Measurements from ENCODE around the gene DCDC1. TPM values are rescaled to one million over a fixed set of nuclear protein-coding genes. Genes with fewer than 3 reads are reported as not detected.
A peak's percentile ranks its signal among the peaks of the same experiment; 100 is the strongest.

The DCDC1 gene
- total RNA-seq, 1 donor from 2014 or later = 1.6 TPM

- peak; percentile 58 for DNase-seq (ENCODE audit: low spot score)
Measured at GRCh38 chr11:30914143-30914762, 455.3 kb downstream of the DCDC1 start.

- no peak for DNase-seq (ENCODE audit: low spot score)
Measured at GRCh38 chr11:30911247-30911646, 458.3 kb downstream of the DCDC1 start.

DNA sequence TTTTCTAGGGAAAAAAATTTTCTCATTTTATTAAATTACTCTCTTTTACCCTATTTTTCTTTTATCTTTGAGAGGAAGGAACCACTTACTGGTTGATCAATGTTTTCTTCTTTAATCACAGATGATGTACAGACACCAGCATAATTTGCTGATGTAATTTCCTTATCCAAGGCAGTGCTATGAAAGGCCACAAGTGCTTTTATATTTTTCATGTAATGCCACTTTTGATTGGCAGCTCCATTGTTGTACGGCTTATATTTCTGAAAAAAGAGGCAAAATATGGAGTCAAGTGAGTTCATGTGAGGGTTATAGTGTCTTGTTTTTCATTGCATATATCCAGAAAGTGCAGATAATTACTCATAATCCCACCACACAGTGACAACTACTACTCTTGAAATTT, 460.7 kb downstream of the DCDC1 start:
- DNase-seq (ENCODE audit: low spot score) = no peak

- DNase-seq (ENCODE audit: low spot score) = no peak
Measured at GRCh38 chr11:30908272-30908671, 461.3 kb downstream of the DCDC1 start.

GRCh38 chr11:30902929-30903328, 466.6 kb downstream of the DCDC1 start:
- no peak for DNase-seq (ENCODE audit: low spot score)

- no peak for DNase-seq (ENCODE audit: low spot score)
Measured at GRCh38 chr11:30895046-30895445, 474.5 kb downstream of the DCDC1 start.

DNA sequence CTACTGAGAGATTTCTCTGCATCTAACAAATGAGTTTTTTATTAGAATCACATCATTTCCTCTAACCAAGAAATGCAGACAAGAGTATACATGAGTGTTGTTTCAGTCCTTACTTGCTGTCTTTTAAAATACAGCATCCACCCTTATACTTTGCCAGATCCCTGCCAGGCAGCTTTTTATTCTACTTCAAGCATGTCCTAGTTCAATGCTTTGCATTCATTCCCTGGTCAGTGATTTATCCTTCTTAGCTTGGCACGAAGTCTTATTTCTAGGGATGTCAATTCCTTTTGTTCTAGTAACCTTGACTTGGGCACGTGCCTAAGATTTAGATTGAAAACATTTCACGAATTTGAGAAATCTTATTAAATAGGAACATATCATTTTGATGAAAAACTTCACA, 476.2 kb downstream of the DCDC1 start:
- DNase-seq (ENCODE audit: low spot score) = no peak

GRCh38 chr11:30889143-30889794, 480.3 kb downstream of the DCDC1 start:
- DNase-seq (ENCODE audit: low spot score) = no peak

DNA sequence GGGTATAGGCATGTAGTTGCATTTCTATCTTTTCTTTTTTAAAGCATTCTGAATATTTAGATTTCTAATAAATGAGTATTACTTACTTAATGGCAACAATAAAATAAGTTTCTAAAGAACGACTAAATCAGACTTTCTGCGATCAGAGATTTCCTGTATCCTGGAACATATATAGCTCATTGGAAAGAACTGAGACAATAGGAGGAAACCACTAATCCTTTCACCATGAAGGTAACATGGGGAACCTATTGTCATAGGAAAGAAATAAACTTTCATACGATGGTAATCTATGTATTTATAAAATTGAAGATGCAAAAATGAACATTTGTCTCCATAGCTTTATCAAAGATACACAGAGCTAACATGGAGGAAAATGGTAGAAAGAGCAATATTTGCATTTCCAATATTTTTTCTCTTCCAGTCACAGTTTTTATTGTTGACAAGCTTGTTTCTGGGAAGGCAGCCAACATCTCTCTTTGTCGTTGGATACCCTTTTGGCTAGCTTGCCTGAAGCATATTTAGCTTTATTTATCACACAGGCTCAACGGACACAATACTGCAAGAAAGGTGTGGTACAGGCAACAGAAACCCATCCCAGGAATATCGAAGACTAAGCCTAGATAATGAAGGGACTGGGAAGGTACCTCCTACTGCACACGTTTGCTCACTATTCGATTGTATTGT, 490.1 kb downstream of the DCDC1 start:
- no peak for DNase-seq (ENCODE audit: low spot score)

DNA sequence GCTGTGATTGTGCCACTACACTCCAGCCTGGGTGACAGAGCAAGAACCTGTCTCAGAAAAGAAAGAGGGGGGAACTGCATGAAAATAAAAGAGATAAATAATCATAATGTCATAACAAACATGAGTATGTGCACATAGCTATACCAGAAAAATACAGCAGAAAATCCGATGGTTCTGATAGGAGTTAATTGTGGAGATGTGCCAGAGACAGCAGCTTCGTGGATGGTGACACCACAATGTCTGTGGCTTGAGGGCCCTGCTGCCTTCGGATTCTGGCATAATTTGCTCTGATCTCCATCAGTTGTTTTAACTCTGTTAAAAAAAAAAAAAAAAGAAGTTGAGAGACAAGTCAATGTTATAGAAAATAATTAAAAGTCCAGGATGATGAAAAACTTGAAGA, 491.1 kb downstream of the DCDC1 start:
- no peak for DNase-seq (ENCODE audit: low spot score)

DNA sequence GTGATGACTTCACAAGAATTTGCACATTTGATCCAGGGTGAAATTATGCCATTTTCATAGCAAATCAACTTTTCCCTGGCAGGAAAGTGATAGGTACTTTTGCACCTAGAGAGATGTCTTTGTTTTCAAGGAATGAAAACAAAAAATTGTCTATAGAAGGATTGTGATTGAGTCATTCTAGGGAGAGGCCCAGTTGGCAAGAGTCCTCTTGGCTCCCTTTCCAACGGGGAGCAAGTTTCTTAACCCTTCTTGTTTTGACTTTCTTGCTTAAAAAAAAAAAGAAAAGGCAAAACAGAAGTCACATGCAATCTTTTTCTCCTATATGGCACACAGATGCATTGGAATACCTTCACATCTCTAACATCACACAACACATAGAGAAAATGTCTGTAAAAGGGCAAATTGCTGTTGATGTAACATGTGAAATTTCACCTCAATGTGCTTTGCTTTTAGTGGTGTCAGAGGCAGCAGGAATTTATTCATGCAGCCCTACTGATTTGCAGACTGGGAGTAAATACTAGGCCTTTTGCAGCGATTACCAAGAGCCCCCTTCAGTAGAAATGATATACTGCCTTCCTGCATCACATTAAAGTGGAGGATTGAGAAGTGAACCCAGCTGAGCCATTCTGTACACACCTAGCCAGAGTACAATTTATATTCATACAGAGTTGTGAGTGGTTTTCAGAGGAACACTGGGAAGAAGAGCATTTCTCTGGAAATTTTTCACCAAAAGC, 492.7 kb downstream of the DCDC1 start:
- no peak for DNase-seq (ENCODE audit: low spot score)

DNA sequence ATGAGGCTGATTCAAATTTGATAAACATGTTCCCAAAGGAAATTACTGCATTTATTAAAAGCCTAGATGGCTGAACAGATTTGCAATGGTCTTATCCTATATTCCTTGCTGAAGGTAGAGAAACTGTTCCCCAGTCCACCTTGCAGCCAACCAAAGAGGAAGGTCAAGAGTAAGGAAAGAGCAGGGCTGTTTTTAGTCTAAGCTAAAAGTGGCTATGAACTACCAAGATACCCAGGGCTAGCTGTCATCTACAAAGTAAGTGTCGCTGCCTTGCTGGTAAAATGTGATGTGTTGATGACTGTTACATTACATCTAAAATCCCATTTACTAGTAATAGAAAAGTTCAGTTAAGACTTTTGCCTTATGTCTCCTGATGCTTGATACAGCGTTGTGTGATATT, 493.3 kb downstream of the DCDC1 start:
- DNase-seq (ENCODE audit: low spot score) = no peak

DNA sequence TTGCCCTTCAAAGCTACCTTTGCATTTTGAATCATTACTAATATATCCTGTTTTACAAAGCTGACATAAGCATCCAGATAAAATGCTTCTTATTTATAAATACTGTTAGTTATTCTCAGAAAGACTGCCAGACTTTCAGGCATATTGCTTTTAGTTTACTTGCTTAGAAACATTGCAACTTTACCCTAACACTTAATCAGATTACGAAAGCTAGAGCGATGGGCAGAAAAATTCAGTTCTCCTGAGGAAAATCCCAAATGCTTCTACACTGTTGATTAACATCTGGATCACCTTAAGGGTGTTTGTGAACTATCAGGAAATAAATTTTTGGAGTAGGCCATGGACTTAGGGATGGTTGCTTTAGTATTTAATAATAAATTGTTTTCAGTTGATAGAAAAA, 493.7 kb downstream of the DCDC1 start:
- no peak for DNase-seq (ENCODE audit: low spot score)

- DNase-seq (ENCODE audit: low spot score) = no peak
Measured at GRCh38 chr11:30873924-30874610, 495.5 kb downstream of the DCDC1 start.

- DNase-seq (ENCODE audit: low spot score) = no peak
Measured at GRCh38 chr11:30868626-30869081, 500.9 kb downstream of the DCDC1 start.

DNA sequence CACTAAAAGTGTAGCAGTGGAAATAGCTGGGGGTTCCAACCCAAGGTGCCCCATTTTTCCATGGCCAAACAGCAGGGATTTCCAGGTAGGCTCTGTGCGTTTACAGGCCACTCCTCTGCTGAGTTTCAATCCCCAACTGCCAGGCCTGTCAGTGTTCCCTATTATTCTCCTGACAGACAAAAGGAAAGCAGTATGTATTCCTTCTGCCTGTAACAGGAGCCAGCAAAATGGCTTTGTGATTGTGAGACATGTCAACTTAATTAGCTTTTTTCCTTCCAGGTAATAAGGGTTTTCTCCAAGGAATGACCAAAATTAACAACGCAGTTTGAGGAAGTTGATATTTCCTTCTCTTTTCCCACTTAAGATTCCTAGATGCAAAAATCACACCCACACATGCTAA, 506.3 kb downstream of the DCDC1 start:
- no peak for DNase-seq (ENCODE audit: low spot score)

DNA sequence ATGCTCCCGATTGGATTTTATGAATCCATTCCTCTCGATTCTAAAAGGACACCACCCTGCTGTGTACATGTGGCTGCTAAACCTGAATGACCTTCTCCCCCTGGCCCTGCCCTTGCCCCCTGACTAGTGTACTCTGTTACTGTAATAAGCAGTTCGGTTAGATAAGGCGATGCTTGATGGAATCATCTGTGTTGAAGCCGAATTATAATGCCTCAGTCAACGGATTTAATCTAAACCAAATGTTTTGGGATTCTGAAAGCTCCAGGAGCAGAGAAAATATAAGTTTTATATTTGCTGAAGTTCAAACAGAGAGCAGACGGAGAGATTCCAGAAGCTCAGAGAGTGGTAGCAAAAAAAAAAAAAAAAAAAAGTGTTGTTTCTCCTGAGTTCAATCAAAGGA, 508.0 kb downstream of the DCDC1 start:
- DNase-seq (ENCODE audit: low spot score) = no peak

DNA sequence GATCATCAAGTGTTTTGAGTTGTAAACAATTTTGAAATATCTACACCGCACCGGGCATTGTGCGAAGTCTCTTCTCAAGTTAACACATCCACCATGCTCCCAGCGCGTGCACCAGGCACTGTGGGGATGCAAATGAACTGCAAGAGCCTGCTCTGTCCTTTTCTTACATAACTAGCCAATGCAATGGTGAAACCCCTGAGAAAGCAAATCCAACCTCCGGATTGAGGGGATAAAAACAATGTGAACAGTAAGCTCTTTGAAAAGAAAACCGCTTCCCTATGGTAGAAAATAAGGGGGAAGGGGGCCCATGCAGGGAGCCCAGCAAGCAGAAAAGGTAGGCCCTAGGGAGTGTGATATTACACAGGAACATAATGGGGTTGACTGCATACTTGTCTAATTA, 508.5 kb downstream of the DCDC1 start:
- DNase-seq (ENCODE audit: low spot score) = no peak

GRCh38 chr11:30860146-30860545, 509.4 kb downstream of the DCDC1 start:
- DNase-seq (ENCODE audit: low spot score) = no peak

GRCh38 chr11:30859669-30860068, 509.9 kb downstream of the DCDC1 start:
- no peak for DNase-seq (ENCODE audit: low spot score)

DNA sequence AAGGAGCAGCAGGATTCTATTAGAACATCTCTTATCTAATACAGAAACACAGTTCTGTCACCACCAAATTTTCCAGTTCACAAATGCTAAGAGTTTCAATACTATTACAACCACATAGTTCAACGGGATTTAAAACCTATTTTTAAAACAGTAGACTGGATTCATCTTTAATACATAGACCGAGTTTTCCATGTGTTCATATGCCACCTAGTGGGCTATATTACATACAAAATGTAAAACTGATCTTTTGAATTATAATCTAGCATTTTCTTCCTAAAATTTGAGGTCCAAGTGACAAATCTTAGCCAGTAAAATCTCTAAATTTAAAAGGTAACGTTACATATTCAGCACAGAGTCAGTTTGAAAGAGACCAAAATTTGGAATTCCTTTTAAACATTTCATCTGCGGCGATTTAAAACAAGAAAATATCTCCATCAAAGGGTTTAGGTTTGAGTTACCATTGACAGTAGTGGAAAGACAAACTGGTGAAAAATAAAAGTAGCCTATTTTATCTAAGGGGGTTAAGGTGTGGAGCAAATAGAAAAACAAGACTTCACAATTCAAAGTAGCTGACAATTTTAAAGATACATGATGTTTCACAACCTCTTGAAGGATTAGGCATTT, 514.0 kb downstream of the DCDC1 start:
- no peak for DNase-seq (ENCODE audit: low spot score)
